Vagina (tissue), 2 donors: ENCODE measurements around the gene TEX26.
A peak's percentile ranks its signal among the peaks of the same experiment; 100 is the strongest.

ENCODE experiments used
- POLR2A ChIP-seq, 2 donors: fragments of 450-650 bp; IDR thresholded peaks; one replicate each; pipeline ENCODE4 v1.6.1; 2017; ENCODE audit warnings: antibody characterized with exemption in 2 of 2, mild to moderate bottlenecking in 2 of 2, moderate library complexity in 2 of 2
- POLR2AphosphoS5 ChIP-seq, 2 donors: sonication (generic); formaldehyde crosslinking; IDR thresholded peaks; one replicate each; pipeline ENCODE4 v1.9.0; 2017; ENCODE audit warnings: antibody characterized with exemption in 2 of 2, mild to moderate bottlenecking in 2 of 2, low read depth in 1 of 2; ENCODE audit not compliant: insufficient read depth in 1 of 2
- TF ChIP-seq, protein P1 (sequence below), 3 experiments: fragments of 450-650 bp in 2 of 3; fragments of 200-600 bp in 1 of 3; sonication (generic) in 1 of 3; IDR thresholded peaks; one replicate each; pipeline ENCODE4 v1.5.1; 2017 to 2019; ENCODE audit warnings: antibody characterized with exemption in 3 of 3, mild to moderate bottlenecking in 2 of 3, moderate library complexity in 2 of 3

GRCh38 chr13:31012655-31013024 lies 80.2 kb downstream of the TEX26 start:
- TF ChIP-seq, protein P1, sequence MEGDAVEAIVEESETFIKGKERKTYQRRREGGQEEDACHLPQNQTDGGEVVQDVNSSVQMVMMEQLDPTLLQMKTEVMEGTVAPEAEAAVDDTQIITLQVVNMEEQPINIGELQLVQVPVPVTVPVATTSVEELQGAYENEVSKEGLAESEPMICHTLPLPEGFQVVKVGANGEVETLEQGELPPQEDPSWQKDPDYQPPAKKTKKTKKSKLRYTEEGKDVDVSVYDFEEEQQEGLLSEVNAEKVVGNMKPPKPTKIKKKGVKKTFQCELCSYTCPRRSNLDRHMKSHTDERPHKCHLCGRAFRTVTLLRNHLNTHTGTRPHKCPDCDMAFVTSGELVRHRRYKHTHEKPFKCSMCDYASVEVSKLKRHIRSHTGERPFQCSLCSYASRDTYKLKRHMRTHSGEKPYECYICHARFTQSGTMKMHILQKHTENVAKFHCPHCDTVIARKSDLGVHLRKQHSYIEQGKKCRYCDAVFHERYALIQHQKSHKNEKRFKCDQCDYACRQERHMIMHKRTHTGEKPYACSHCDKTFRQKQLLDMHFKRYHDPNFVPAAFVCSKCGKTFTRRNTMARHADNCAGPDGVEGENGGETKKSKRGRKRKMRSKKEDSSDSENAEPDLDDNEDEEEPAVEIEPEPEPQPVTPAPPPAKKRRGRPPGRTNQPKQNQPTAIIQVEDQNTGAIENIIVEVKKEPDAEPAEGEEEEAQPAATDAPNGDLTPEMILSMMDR (IDR thresholded peaks at IDR 0.05): peak in 1 of 3 experiments; percentile 6
- TF ChIP-seq POLR2AphosphoS5 (IDR thresholded peaks at IDR 0.05; ENCODE audit: insufficient read depth in 1 of 2, low read depth in 1 of 2): no peak
- TF ChIP-seq POLR2A (IDR thresholded peaks at IDR 0.05): no peak
